Erythroblast (primary cell): ENCODE data around the gene CNTN4.

Source experiments
- GATA1 ChIP-seq: IDR thresholded peaks from 2 replicates; pipeline ENCODE4 v1.6.1; 2011; ENCODE audit warnings: low read depth, mild to moderate bottlenecking, control low read depth, low read length, moderate library complexity
- POLR2A ChIP-seq: IDR thresholded peaks from 2 replicates; pipeline ENCODE4 v1.6.1; 2011; ENCODE audit warnings: mild to moderate bottlenecking, low read length

GRCh38 chr3:2927259-2927658 lies 828.6 kb downstream of the CNTN4 start:
- TF ChIP-seq POLR2A (no peak), GATA1 (no peak)
